ENCODE measurements around the gene LOC101059915.

DNA sequence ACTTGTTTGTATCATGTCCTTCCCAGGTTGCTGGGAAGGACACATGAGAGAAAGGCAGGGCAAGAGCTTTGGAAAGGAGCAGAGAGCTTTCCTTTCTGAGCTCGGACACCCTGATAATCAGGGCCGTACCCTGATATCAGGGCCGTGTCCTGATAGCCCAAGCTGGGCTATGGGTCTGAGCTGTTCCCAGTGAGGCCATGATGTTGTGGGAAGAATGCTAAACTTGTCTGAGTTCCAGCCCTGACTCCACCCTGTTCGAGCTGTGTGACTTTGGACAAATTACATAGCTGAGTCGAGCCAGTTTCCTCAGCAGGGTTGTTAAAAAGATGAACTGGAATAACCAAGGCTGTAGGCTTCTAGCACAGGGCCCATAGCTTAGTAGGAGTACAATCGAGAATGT is 45.7 kb upstream of the LOC101059915 start:
- no peak for TF ChIP-seq POLR2A (IDR thresholded peaks at IDR 0.05)
- no peak for TF ChIP-seq CTCF (IDR thresholded peaks at IDR 0.05)
- no peak for TF ChIP-seq POLR2AphosphoS5 (IDR thresholded peaks at IDR 0.05; ENCODE audit: insufficient read depth in 1 of 2, low read depth in 1 of 2)

Data from vagina (tissue), 2 donors.